Nasal cavity respiratory epithelium epithelial cell of viscerocranial mucosa (primary cell): ENCODE data around the gene PACSIN2. TPM values are rescaled to one million over a fixed set of nuclear protein-coding genes. Genes with fewer than 3 reads are reported as not detected.

ENCODE experiments used
- total RNA-seq: library from RNA; depleted of rRNA; stranded (reverse); fragments of >200 nt; gene quantifications from 2 replicates; pipeline ENCODE4 v1.2.3, GENCODE V29; 2014

Gene PACSIN2, protein sequence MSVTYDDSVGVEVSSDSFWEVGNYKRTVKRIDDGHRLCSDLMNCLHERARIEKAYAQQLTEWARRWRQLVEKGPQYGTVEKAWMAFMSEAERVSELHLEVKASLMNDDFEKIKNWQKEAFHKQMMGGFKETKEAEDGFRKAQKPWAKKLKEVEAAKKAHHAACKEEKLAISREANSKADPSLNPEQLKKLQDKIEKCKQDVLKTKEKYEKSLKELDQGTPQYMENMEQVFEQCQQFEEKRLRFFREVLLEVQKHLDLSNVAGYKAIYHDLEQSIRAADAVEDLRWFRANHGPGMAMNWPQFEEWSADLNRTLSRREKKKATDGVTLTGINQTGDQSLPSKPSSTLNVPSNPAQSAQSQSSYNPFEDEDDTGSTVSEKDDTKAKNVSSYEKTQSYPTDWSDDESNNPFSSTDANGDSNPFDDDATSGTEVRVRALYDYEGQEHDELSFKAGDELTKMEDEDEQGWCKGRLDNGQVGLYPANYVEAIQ
- total RNA-seq = 37.6 and 85.8 TPM in 2 replicates

DNA sequence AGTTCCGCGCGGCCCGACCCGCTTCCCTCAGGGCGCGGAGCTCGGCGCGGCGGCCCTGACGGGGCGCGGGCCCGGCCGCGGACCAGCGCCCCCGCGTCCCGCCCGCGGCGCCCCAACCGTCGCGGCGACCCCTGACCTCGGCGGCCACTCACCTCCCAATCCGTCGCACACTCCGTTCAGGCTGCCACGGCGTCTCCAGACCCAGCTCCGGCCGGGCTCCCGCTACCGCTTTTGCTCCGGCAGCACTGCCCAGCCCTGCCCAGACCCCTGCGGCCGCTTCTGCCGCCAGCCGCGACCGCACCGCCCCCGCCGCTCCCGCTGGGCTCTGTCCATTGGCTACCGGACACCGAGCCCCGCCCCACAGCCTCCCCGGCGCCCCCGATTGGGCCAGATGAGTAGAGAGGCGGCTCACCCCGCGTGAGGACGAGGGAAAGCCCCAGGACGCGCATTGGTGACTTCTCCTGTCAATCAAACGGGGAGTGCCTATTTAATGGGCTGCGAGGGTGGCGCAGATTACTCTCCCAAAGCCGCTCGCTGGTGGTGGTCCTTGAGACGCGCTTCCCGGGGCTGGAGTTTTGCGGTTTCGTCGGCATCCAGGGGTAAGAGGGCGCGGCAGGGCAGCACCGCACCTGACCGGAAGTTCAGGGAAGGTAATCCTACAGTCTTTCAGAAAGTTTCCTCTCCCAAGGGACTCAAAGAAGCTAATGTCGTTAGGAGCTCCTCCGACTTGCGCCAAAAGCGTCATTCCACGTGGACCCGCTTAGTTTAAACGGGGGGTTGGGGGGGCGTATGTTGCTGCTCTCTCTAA lies at the start of gene PACSIN2:
TSS of gene PACSIN2 (minus strand) at position 281 of the 808 bp plus-strand sequence. CDS start 103,069 bp downstream, outside the sequence.

DNA sequence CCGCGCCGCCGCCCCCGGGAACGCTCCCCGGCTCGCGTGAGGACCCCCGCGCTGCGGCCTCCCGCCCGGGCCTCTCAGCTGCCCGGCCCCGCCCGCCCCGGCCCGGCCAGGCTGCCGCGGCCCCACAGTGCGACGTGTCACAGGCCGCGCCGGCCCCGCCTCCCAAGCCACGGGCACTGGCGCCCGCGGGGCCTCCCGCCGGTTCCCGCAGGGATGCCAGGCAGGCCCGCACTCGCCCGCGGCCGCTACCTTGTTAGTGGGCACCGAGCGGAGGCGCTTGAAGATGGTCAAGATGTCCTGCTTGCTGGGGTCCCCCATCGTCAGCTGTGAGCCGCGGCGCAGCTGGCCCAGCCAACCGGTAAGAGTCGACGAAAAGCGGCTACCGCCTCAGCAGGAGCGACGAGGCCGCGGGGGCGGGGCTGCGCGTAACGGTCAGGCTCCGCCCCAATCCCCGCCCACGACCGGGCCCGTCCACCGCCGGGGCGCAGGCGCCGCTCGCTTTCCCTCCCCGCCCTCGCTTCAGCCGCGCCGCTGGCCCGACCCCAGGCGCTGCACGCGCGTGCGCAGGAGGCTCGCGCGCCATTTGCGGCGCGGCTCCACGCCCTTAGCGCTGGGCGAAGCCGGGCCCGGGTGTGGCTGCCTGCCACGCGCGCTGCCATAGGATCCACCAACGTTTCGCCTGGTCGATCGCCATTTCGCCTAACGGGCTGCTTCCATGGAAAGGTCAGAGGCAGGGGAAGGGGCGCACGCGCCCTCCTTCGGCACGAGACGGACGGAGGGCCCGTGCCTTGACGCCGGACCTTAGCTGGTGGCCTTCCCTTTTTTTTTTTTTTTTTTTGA lies 157.9 kb downstream of the PACSIN2 start, which contains the start of gene ARFGAP3:
TSS of gene ARFGAP3 (minus strand) at position 409 of the 840 bp plus-strand sequence. CDS start at position 318, 91 bp downstream.

Other genes with a start within 250 kb of the PACSIN2 start
- 70.7 and 113 TPM in 2 replicates for gene ARFGAP3, start 157.9 kb downstream of the PACSIN2 start, total RNA-seq
- gene TTLL1, start 74.2 kb upstream of the PACSIN2 start, total RNA-seq = 8.2 and 13.0 TPM in 2 replicates
- gene BIK, start 95.6 kb upstream of the PACSIN2 start, total RNA-seq = 22.9 and 30.5 TPM in 2 replicates
- 12.0 and 12.9 TPM in 2 replicates for gene MCAT, start 128.2 kb upstream of the PACSIN2 start, total RNA-seq
- gene TSPO, start 136.4 kb upstream of the PACSIN2 start, total RNA-seq = 172 and 323 TPM in 2 replicates
- gene TTLL12, start 172.0 kb upstream of the PACSIN2 start, total RNA-seq = 55.0 and 94.5 TPM in 2 replicates